ENCODE results near the gene VTI1A.
"Not testable (repeated sequence)": the region's sequence is repeated elsewhere in the genome, so short reads cannot be mapped to it uniquely, and the experiment has no call there.

VTI1A gene

GRCh38 chr10:112552593-112553110 is 105.6 kb downstream of the VTI1A start:
- no peak for DNase-seq

GRCh38 chr10:112553315-112553714 is 106.3 kb downstream of the VTI1A start:
- no peak for DNase-seq

- DNase-seq, result no peak
Observed at GRCh38 chr10:112554263-112554662, 107.2 kb downstream of the VTI1A start.

GRCh38 chr10:112557197-112557596 is 110.2 kb downstream of the VTI1A start:
- no peak for DNase-seq

GRCh38 chr10:112558476-112559142 is 111.6 kb downstream of the VTI1A start:
- DNase-seq, result no peak

GRCh38 chr10:112559349-112559748 is 112.3 kb downstream of the VTI1A start:
- DNase-seq, result no peak

GRCh38 chr10:112562122-112562521 is 115.1 kb downstream of the VTI1A start:
- no peak for DNase-seq

GRCh38 chr10:112562809-112563663 is 116.0 kb downstream of the VTI1A start:
- DNase-seq, result no peak

GRCh38 chr10:112564337-112564736 is 117.3 kb downstream of the VTI1A start:
- no peak for DNase-seq

- DNase-seq, result peak in 1 of 2 donors; percentile 64
Observed at GRCh38 chr10:112565434-112566053, 118.5 kb downstream of the VTI1A start.

- DNase-seq, result no peak
Observed at GRCh38 chr10:112570585-112570984, 123.6 kb downstream of the VTI1A start.

- no peak for DNase-seq
Observed at GRCh38 chr10:112579578-112579977, 132.6 kb downstream of the VTI1A start.

GRCh38 chr10:112580267-112580666 is 133.3 kb downstream of the VTI1A start:
- no peak for DNase-seq

GRCh38 chr10:112581921-112582320 is 134.9 kb downstream of the VTI1A start:
- no peak for DNase-seq

- no peak for DNase-seq
Observed at GRCh38 chr10:112583236-112583939, 136.4 kb downstream of the VTI1A start.

GRCh38 chr10:112584276-112584675 is 137.3 kb downstream of the VTI1A start:
- DNase-seq, result no peak

- no peak for DNase-seq
Observed at GRCh38 chr10:112585126-112585525, 138.1 kb downstream of the VTI1A start.

- DNase-seq, result no peak
Observed at GRCh38 chr10:112585960-112586359, 138.9 kb downstream of the VTI1A start.

GRCh38 chr10:112587729-112588128 is 140.7 kb downstream of the VTI1A start:
- no peak for DNase-seq

GRCh38 chr10:112588225-112588990 is 141.4 kb downstream of the VTI1A start:
- DNase-seq, result no peak

GRCh38 chr10:112589081-112589480 is 142.1 kb downstream of the VTI1A start:
- DNase-seq, result no peak

- DNase-seq, result not testable (repeated sequence)
Observed at GRCh38 chr10:112590786-112591185, 143.8 kb downstream of the VTI1A start.

Data from bone marrow (tissue), 2 donors.